ENCODE results near the gene RBFOX1.

GRCh38 chr16:7321661-7322060 is 11.0 kb upstream of the RBFOX1 start:
- TF ChIP-seq CTCF (IDR thresholded peaks at IDR 0.05) = no peak
- TF ChIP-seq POLR2A (IDR thresholded peaks at IDR 0.05) = no peak
